ENCODE data around the gene KREMEN2.

GRCh38 chr16:2950773-2951172 lies 13.3 kb upstream of the KREMEN2 start:
- TF ChIP-seq CTCF (conservative IDR thresholded peaks at IDR 0.05; ENCODE audit: low read depth, low read length): no peak
- TF ChIP-seq SMC3 (IDR thresholded peaks at IDR 0.05; ENCODE audit: low read depth, low read length): no peak
- no peak for TF ChIP-seq ELK1 (IDR thresholded peaks at IDR 0.05; ENCODE audit: borderline replicate concordance, low read depth, low read length)
- TF ChIP-seq MAFK (IDR thresholded peaks at IDR 0.05; ENCODE audit: low read depth, low read length): no peak
- TF ChIP-seq BHLHE40 (IDR thresholded peaks at IDR 0.05; ENCODE audit: low read depth, low read length): no peak
